CD4-positive, alpha-beta T cell treated with Interleukin-15 for 4 hours (primary cell): ENCODE data around the gene SLIT3.

ENCODE experiments used
- DNase-seq: peaks from one replicate; pipeline ENCODE4 v3.0.0-alpha.2; 2020; ENCODE audit warnings: low spot score

The SLIT3 gene

DNA sequence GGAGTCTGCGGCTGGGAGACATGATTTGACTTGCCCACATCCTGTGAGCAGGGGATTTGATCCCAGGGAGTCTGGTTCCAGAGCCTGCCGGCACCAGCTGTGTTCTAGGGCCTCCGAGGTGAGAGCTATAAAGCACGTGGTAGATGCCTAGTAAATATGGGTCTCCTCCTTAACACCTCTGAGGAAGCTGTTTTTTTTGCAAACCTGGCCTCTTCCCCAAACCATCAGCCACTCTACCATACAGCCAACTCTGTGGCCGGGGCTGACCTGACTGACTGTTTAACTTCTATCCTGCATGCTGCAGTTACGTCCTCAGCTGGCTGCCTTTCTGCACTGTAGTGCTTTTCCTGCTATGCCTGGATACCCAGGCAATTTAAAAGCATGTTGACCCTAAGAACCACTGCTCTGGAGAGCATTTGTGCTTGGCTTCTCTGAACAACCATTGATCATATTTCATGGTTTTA lies 220.5 kb downstream of the SLIT3 start:
- no peak for DNase-seq

DNA sequence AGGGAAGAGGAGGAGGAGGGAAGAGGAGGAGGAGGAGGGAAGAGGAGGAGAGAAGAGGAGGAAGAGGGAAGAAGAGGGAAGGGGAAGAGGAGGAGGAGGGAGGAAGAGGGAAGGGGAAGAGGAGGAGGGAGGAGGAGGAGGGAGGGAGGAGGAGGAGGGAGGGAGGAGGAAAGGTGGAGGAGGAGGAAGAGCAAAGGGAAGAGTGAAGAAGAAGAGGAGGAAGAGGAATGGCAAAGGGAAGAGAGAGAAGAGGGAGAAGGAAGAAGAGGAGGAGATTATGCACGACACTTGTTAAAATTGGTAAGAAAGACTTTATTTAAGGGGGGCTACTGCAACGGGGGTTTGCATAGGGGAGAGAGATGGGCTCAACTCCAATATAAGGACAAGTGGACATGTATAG lies 221.2 kb downstream of the SLIT3 start:
- no peak for DNase-seq

DNA sequence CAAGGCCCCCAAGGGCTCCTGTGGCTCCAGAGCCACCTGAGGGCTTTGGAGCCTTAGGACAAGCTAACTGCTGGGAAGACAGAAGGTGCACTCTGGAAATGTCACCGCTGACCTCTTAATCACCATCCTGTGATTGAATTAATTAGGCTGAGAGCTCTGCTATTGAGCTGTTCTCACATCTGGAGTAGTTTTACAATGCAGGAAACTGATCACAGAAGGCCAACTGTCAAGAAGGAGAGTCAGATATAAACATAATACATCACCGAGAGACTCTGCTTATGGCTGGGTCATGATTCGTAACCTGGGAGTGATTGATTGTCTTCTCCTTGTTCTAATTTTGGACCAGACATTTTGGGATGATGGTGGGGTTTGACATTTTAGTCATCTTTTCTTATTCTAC lies 226.1 kb downstream of the SLIT3 start:
- no peak for DNase-seq

DNA sequence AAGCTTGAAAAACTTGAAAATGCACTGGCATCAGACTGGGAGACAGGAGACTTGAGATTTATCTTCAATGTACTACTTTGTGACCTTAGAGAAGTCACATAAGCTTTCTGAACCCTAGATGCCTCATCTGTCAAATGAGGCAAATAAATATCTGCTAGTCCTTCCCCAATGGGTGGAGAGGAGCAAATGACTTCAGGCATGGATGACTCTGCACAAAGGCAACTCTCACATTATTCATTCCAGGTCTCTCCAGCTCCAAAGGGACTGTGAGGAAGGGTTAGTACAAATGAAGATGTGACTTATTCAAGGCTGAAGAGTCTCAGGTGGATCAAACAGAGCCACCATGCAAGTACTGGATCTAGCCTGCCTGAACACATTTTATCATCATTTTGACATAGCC lies 228.7 kb downstream of the SLIT3 start:
- DNase-seq, result no peak

DNA sequence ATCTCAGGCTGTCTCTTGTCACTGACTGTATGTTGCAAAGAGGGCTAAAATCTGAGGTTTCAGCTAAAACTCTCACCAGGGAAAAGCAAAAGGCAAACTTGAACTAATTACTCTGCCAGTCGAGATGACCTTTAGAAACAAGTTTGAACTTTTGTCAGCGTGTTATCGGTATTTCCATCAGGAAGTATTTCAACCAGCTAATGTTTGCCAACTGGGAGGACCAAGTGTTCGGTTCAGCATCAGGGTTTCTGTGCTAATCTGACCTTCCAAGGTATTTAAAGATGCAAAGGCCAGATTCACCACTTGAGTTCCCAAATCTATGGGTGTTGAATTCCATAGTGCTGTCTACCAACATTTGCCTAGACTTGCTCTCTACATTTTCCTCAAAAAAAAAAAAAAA lies 230.5 kb downstream of the SLIT3 start:
- no peak for DNase-seq

DNA sequence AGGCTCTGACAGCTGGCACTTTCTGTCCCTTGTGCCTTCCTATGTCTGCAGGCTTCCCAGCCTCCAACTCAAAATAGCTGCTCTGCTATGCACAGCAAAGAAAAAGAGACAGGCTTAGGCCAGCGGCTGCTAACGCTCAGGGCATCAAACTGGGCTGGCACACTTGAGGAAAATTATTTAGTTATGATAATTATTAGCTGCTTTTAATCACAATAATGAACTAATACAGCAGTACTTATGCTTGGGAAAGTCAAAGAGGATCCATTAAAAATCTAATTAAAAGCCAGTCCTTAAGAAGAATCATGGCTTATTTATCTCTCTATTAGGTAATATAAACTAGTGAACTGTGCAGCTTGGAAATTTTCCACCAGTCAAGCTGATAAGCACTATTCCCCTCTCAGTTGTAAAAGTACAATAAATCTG lies 233.2 kb downstream of the SLIT3 start:
- no peak for DNase-seq

DNA sequence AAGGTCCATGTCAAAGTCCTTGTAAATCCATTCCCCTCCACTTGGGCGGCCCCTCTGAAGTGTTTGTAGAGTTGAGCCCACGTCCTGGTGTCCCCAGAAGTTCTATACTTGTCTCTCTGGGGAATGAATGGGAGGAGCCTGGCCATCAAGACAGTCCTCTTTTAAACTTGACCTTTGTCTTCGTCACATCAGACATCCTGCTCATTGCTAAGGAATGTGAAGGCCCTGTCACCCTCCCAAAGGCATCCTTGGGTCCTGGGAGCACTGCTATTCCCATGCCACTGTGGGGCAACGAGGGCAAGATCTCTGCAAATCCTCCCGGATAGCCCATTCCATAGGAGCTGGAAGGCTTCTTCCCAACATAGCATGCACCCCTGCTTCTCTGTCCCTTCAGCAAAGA lies 235.5 kb downstream of the SLIT3 start:
- no peak for DNase-seq

DNA sequence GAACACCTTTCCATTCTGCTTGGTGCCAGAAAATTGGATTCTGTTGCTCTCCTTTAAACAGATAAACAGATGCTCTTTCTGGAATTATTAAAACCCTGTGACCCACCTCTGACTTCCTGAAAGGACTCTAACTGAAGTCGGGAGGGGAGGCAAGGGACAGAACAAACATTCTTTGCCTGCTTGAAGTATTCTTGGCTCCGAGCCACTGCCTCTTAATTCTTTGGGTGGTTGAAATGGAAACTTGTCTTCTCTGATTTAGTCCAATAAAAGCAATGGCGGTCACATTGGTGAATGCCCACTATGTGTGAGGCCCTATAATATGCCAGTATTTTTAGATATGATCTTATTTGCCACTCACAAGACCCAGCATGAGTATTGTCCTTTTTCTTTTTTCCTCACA lies 236.8 kb downstream of the SLIT3 start:
- no peak for DNase-seq

DNA sequence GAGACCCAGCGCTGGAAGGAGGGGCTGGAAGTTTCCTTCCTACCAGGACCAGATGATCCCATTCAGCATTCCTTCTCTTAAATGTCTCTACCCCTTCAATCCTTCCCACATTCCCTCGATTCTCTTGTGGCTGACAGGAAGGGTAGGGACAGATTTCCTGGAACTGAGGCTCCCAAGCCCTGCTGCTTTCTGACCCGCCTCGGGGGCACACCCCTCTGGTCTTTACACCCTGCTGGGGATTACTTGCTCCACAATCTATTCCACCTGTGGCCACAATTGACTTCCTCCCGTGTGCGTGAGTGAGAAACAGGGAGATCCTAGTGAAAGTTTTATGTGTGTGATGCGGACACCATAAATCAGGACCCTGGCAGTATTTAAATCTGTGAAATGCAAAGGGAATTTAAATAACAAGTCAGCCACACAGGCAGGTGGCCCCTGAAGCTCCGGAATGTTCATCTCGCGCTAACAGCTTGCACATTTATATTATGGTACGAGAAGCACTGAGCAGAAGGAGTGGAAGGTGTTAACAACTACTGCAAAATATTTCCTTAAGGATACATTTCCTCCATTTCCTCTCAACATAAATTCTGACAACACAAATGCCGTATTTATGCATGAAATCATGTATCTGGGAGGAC lies 237.5 kb downstream of the SLIT3 start:
- DNase-seq, result no peak

DNA sequence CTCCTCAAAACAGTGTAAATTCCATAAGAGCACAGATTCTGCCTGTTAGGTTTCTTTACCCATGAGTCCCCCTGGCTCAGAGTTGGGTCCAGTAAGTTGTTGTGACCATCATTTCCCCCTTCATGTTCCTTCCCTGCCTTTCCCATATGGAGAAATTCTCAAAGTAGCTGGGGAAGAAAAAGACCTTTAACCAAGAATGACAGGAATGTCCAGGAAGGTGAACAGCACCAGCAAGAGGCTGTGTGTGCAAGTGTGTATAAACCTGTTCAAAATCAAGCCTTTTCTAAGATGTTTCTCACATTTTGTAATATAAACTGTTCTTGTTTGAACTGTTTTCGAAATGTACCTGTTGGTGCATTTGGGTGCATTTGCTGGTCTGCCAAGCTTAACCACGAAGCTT lies 238.2 kb downstream of the SLIT3 start:
- no peak for DNase-seq

DNA sequence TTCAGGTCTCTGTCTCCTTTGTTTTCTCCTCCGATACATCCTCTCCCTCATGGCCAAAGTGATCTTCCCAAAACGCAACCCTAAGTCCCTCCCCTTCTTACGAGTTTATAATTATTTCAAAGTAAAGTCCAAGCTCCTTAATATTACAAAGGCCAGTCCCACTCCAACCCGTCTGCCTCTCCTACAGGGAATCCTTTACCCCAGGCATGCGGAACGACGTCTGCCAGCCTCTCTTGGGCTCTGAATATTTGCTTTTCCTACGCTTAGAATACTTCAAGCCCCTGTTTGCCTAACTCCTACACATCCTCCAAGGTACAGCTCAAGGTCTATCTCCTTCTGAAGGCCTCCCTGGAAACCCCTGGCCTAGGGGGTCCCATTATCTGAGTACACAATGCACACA lies 246.4 kb downstream of the SLIT3 start:
- no peak for DNase-seq

DNA sequence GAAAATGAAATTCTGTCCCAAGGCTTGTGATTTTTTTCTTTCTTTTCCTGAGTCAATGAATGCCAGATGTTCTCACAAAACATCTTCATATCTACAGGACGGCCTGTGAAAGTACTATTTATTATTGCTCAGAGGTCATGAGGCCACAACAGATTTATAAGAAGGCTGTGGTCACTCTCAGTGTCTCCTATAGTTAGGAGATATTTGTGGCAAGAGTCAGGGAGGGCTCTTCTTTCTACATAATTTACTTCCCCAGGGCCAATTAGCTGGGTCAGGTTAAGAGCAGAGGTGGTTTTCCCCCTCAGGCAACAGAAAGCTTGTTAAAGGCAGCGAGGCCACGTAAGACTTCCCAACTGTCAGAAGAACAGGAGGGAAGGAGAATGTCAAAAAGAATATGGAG lies 248.7 kb downstream of the SLIT3 start:
- DNase-seq, result no peak

DNA sequence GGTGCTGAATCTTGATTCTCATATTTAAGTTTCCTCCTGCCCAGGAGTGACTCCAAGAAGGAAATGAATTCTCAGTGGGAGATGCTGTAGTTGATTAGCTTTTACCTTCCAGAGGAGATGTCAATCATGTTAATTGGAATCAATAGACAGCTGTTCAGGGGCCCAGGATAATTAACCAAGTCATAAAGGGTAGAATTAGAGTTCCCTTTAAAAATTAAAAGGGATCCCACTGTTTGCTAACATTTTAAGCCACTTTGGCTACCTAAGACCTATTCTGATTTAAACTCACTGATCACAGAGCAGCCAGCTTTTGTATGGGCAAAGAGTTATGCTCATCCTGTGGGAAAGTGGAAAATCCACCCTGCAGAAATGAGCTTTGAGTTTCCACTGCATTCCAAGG lies 249.6 kb downstream of the SLIT3 start:
- DNase-seq, result no peak

DNA sequence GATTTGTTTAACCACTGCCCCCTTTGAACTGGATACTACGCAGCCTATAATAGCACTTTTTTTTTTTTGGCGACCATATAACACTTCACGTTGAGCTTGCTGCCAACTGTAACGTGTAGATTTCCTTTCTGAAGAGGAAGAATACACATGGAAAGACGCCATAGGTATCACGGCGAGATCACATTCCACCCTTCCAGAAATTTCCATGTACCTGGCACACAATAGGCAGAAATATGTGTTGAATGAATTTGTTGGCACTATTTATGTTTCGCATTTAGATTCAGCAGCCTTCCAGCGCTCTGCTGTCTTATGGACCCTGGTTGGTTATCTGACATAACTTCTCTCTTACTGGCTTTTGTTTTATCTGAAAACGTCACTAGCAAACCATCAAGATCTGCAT lies 250.3 kb downstream of the SLIT3 start:
- no peak for DNase-seq

DNA sequence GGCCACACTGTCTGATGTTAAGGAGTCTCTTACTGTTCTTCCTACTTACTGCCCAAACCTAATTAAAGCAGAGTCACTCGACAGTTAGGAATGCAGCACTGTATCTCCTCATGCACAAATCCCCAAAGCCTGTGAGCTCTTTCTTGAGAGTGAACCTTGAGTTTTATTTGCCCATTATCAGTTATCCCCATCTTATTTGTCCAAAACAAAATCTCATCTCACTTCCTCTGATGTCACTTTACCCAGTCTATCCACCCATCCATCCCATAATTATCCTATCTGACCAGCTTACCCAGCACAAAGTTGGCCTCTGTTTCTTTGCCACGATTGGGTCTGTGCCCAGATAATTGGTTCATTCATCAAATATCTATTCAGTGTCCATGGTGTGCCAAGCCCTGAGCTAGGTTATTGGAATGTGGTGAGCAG lies 250.8 kb downstream of the SLIT3 start:
- no peak for DNase-seq

DNA sequence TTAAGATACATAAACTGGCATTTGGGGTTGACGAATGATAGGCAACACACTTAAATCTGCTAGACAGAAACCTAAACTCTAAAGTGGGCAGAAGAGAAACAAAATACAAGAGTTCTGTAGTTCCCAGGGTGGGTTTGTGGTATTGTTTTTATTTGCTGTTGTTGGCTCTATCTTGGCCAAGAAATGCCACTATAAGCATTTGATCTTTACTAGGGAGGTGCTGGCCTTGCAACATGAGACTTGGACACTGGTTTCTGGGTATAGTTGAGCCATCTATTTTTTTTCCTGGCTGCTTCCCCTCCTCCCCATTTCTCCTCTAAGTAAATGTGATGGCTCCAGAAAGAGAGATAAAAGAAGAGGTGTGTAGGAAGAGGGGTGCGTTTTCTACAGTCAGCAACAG lies 251.2 kb downstream of the SLIT3 start:
- no peak for DNase-seq

DNA sequence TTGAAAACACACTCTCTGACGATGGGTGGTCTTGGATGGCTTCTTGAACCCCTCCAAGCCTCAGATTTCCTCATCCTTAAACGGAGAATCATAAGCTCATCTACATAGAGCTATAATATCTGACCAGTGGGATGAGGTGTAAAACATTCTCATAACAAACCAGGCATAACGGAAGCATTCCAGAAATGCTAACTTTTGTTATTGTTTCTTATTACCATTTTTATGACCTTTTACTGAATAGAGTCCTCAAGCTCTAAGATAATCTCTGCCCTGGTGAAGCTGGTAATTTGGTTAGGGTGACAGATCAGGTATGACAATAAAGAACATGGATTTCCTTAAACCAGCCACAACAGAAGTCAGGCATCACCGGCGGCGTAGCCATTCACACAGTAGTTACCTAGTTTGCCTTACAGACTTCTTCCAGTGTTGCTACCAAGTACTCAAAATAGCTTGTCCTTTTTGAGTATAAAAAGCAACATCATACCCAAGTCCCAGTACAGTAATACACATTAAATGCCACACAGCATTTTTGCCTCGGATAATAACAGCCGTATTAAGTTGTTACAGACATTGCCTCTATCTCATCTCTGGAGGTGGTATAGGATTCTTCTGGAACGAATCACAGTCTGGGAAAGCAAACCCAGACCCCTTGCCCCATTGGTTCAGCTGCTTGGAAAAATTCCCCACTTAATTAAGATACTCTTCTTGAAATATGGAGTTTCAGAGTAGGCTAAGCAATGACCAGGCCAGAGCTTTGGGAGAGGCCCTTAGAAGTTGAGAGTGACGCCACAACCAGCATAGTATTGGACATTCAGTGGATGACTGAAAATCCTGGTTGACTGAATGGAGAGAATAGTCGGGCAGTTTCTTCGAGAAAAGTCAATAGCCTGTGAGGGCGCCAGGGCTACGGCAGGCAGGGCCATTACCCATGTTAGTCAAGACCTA lies 252.5 kb downstream of the SLIT3 start:
- no peak for DNase-seq

DNA sequence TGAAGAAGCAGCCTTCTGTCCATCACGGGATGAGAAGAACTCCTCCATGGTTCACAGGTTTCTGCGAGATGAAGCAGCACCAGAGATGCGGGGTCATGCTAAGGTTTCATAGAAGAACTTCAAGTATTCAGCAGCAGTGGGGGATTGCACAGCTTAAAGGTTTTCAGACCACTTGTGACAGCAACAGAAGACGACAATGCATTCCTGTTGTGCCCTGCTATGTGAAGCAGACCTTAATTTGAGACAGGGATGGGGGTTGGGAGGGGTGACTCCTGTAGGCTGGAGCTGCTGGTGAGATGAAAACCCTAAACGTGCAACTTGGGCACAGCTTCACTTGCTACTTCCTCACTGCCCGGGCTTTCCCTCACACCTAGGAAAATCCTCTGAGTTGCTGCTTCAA lies 256.0 kb downstream of the SLIT3 start:
- no peak for DNase-seq

DNA sequence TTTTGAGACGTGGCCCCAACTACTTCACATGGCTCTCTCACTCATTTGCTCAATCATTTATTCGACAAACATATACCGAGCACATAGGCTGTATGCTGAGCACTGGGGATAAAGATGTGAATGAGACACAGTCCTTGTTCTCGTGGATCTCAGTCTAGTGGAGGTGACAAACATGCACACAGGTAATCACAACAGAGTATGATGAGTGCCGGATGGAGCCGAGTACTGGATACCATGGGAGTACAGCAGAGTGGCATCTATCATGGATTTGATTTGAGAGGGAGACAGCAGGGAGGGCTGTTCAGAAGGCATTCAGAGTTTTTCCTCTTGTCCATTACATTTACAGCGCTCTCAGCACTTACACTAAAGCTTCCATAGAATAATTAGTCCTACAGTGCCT lies 259.8 kb downstream of the SLIT3 start:
- DNase-seq, result no peak

DNA sequence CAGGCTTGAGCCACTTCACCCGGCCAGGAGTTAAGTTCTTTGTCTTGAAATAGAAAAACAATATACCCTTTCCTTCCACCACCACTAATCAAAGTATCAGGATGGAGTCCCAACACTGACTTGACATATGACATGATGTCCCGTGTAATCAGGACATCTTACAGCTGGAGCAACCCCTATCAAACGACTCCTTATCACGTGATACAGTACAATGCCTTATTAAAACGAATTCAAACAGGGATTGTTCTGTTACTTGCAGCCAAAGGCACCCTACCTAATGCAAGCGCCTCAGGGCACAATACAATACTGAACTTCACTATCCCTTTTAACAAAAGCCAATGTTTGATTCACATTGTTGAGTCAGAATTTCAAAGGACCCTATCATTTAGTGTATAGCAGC lies 261.3 kb downstream of the SLIT3 start:
- no peak for DNase-seq

DNA sequence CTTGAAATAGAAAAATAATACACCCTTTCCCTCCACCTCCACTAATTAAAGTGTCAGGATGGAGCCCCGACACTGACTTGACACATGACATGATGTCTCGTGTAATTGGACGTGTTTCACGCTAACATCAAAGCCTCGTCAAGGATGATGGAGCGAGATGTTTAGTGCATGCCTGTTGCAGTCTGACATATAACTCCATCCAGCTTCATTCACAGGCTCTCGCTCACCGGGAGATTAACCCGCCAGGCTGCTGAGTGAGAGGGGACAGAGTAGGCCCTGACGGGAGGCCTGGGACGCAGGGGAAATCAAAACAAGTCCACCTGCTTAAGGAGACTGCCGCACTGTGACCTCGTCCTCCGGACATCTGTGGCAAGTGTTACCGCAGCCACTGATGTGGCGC lies 263.5 kb downstream of the SLIT3 start:
- DNase-seq, result no peak

DNA sequence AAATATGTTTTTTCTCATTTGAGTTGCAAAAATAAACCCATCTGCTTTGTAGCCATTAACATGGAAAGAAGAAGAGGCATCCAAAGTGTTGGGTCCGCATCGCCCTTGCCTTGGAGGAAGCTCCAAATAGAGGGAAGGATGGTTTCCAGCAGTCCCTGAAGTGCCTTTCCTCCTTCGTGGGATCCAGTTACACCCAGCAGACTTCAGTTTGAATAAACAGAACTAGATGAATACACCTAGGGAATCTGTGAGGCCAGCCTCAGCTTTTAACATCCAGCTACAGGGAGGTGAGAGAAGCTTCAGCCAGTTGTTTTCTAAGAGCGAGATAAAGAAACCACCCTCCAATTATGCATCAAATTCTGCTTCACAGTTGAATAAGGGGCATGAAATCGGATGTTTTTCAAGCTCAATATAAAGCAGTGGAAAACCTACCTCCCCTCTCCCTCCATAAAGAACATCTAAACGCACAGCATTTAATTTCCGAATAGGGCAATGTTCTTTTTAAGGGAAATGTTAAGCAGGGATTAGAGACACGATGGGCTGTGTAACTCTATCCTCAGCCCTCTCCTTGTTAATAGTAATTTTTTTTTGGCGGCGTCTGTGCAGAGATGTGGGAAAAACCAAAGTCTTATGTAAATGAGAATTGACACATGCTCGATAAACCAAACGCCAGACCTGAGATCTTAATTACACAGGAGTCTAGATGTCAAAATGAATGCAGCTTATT lies 264.7 kb downstream of the SLIT3 start:
- DNase-seq, result no peak
